T-helper 1 cell (primary cell): ENCODE results near the gene NPTXR.

Experiments used
- DNase-seq, 5 donors: peaks; one replicate each; pipeline ENCODE4 v3.0.0-alpha.2; 2012 to 2020

Gene NPTXR

DNA sequence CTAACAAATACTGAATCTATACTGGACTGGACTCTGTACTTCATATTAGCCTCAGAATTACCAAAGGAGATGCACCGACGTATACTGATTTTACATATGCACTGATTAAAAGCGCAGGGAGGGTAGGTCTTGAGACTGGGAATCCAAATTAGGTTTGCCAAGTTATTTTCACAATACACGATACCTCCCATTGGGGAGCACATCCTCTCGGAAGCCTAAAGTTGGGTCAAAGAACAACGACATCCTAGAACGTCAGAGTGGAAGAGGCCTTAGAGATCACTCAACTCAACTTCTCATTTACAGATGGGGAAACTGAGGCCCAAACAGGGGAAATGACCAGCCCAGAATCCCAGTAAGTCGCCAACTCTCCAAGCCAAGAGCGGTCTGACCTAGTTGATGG lies 50.5 kb downstream of the NPTXR start:
- no peak for DNase-seq

- no peak for DNase-seq
Measured at GRCh38 chr22:38792833-38793232, 51.0 kb downstream of the NPTXR start.

DNA sequence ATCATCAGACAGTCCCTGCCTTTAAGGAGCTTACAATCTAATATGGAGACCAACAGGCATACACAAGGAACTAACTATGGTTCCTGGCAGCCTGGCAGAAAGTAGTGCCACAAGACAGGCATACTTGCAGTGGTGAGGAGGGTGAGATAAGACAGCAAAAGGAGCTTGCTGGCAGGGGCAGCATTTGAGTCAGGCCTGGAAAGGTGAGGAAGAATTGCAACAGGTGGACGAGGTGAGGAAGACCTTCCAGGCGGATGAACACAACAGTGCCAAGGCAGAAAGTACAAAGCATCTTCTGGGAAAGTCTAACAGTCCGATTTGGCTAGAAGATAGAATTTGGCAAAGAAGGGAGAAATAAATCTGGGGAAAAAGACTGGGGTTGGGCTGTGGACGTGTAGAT lies 54.2 kb downstream of the NPTXR start:
- DNase-seq, result no peak

- no peak for DNase-seq
Measured at GRCh38 chr22:38788846-38789245, 55.0 kb downstream of the NPTXR start.

DNA sequence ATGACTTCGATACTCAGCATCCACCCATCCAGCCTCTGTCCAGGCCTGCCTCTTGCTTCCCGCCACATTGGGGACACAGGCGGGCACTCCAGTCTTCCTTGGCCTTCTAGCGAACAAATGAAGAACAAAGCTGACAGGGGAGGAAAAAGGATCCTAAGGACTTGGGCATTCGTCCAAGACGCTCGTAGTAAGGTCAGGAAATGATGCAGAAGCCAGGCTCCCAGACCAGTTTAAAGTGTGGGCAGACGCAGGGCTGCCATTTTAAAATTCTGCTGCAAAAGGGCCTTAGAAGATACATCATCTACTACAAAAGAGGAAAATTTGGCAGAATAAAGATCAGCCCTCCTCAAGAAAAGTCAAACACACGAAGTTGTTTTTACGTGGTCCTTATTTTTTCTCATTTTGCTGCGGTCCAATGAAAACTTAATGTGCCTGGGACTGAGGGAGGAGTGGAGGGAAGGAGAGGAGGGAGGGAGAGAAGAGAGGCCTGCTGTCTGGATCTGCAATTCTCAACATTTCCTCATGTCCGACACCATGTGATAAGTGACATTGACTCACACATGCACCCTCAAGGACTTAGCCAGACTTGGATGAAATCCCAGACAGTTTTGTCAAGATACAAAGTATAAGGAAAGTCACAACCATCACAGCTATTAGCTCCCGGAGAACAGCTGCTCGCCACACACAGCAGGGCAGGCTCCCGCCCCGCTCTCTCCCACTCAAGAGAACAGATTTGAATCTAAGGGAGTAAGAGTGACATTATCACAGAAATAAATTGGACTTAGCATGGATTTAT lies 55.6 kb downstream of the NPTXR start:
- DNase-seq, result no peak

DNA sequence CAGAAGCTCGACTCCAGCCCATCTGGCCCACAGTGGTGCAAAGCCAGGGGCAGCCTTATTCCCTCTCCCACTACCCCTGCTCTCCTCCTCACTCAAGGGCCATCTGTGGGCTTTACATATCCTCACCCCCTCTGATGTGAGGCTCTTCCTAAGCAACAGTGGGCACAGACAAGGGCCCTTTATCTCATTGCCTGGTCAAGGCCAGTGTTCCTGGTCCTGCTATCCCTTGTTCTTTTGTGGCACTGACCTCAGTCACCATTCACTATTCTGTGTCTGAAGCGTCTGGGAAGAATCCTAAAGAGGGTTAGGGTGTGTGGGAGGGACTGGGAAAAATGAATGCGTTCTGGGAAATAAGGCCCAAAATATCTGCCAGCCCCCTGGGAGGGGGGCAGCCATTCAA lies 57.2 kb downstream of the NPTXR start:
- no peak for DNase-seq

- no peak for DNase-seq
Measured at GRCh38 chr22:38784856-38785255, 59.0 kb downstream of the NPTXR start.

DNA sequence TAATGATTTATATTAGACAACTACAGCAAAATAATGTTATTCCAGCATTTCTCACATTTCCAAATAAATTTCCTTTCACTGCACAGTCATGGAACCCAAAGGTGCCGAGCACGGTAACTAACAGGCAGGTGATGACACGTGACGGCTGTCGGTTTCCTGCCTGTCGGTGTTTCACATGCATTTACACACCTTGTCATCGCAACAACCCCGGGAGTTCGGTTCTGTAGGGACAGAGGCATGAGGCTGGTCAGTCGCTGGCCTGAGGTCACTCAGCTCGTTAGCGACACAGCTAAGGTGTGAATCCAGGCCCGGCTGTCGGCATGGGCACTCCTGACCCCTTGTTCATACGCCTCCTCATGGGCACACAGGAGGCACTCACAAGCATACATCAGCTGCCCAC lies 59.8 kb downstream of the NPTXR start:
- DNase-seq, result no peak

DNA sequence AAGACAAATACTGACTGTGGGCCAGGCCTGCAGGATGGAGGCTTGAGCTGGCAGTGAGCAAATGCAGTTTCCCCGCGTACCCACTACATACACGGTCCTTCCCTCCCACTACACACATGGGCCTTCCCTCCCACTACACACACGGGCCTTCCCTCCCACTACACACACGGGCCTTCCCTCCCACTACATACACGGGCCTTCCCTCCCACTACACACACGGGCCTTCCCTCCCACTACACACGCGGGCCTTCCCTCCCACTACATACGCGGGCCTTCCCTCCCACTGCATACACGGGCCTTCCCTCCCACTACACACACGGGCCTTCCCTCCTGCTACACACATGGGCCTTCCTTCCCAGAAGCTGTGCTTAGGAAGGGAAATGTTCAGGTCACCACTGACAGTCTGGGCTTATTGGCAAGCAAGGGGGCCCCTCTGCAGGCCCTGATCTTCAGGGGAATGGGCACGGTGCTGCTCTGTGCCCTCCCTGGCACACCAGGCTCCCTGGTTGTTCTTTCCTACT lies 60.7 kb downstream of the NPTXR start:
- no peak for DNase-seq

DNA sequence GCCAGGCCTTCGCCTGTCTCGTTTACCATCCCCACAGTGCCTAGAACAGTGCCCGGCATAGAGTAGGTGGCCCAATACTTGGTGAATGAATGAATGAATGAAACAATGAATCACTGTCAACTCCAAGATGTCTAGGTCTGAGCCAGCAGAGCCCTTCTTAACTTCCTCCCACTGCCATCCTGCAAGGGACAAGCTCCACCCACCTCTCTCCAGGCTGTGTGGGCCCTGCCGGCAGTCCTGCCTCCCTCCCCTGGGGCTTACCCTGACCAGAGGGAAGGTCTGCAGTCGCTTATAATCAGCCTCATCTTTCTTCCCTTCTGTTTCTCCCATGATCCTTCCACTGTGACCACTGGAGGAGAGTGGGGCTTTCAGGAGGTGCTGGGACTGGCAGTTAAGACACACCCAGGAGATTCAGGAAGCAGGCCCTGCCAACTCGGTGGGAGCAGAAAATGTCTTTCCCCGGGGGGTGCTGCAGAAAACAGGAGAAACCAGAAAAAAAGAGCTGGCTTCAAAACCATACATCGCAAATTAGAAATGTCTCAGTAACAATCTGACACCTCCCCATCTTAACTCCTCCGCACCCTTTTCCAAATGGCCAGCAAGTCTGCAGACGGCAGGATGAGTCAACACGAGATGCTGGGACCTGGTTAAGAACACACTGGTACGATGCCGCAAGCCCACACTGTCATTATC lies 61.3 kb downstream of the NPTXR start:
- DNase-seq, result no peak

DNA sequence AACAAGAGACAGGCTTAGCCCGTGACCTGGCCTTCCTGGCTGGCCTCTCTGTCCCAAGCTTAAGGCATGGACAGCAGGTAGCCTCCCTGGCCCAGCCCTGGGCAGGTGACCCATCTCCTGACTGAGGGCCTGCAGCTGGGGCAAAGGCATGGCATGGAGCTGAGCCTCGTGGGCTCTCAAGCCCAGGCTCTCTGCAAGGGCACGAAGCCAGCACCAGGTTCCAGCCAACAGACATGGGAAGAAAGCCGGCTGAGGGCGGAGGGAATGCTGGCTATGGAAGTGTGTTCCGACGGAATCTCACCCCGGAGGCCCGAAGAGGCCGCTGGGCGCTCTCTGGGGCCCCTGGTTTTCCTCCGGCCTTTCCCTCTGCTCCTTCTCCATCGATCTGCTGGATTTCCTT lies 62.8 kb downstream of the NPTXR start:
- no peak for DNase-seq

DNA sequence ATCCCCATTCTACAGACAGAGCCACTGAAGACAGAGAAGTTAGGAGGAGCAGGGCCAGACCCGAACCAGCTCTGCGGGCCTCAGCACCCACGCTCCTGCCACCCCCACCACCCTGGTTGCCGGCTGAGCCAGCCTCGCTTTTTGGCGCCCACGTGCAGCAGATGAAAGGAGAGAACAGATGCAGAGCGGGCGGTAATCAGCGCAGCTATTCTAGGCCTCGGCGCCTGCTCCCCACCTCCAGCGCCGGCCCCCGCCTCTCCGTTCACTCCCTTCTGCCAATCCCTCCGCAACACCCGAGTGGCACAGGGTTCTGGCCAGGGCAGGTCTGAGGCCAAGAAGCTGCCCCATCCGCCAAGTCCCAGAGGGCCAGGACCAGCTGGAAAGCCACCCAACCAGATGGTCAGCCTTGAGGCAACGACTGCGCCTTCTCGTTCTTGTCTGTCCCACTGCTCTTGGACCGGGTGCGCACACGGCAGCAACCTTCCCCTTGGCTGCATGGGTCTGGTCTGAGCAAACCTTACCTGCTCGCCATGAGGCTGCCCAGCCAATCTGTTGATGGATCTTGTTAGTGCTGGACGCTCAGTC lies 66.6 kb downstream of the NPTXR start:
- DNase-seq, result no peak

DNA sequence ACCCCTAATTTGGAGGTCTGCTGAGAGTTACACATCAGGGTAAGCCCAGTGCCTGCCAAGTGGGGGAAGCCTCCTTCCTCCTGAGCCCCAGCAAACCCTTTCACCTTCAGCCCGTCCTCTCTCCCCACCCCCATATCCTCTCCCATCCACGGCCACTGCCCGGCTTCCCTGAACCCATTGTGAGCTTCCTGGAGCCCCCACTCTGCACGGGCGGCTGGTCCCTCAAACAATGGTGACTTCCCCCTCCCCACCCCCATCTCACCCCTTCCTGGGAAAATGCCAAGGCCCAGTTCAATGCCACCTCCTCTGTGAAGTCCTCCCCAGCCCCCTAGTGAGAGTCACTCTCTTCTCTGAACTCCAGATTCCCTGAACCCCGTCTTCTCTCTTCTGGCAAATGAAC lies 67.7 kb downstream of the NPTXR start:
- no peak for DNase-seq

DNA sequence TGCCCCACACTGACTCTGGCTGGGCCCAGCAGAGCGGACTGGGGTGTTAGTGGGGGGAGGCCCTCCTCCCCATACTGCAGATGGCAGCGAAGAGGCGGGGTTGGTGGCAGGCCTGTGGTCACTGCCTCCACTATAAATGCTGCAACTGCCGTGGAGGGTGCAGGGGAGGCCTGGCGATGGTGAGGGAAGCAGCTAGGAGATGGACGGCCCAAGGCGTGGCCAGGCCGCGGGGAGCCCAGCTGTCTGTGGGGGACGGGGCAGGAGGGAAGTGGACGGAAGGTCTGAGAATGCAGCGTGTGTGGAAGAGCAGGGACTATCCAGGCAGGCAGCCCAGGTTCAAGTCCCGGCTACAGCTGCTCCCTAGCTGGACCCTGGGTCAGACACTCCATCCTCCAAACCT lies 68.2 kb downstream of the NPTXR start:
- no peak for DNase-seq

- DNase-seq, result no peak
Measured at GRCh38 chr22:38774496-38775166, 69.2 kb downstream of the NPTXR start.

DNA sequence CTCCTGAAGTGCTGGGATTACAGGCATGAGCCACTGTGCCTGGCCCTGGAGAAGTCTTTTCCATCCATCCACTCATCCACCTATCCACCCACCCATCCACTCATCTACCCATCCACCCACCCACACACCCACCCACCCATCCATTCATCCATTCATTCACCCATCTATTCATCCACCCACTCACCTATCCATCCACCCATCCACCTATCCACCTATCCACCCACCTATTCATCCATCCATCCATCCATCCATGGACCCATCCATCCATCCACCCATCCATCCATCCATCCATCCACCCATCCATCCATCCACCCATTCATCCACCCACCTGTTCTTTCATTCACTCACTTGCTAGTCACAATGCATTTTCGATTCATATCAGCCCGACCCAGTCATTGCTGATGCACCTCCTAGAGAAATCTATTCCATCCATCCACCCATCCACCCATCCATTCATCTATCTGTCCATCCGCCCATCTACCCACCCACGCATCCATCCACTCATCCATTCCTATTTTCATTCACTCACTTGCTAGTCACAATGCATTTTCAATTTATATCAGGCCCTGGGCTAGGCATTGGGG lies 70.4 kb downstream of the NPTXR start:
- DNase-seq, result no peak

GRCh38 chr22:38772623-38772873 lies 71.3 kb downstream of the NPTXR start:
- DNase-seq, result no peak

GRCh38 chr22:38770257-38770949 lies 73.4 kb downstream of the NPTXR start:
- no peak for DNase-seq
